Stimulated activated CD8-positive, alpha-beta memory T cell treated with anti-CD3 and anti-CD28 coated beads, Interleukin-12 subunit alpha, Interleukin-12 subunit beta, amount 100 ng/mL, for 24 hours (primary cell): ENCODE results near the gene NFIX.

Experiments used
- DNase-seq: peaks from one replicate; pipeline ENCODE4 v3.0.0-alpha.2; 2020; ENCODE audit errors: extremely low read depth

Gene NFIX

DNA sequence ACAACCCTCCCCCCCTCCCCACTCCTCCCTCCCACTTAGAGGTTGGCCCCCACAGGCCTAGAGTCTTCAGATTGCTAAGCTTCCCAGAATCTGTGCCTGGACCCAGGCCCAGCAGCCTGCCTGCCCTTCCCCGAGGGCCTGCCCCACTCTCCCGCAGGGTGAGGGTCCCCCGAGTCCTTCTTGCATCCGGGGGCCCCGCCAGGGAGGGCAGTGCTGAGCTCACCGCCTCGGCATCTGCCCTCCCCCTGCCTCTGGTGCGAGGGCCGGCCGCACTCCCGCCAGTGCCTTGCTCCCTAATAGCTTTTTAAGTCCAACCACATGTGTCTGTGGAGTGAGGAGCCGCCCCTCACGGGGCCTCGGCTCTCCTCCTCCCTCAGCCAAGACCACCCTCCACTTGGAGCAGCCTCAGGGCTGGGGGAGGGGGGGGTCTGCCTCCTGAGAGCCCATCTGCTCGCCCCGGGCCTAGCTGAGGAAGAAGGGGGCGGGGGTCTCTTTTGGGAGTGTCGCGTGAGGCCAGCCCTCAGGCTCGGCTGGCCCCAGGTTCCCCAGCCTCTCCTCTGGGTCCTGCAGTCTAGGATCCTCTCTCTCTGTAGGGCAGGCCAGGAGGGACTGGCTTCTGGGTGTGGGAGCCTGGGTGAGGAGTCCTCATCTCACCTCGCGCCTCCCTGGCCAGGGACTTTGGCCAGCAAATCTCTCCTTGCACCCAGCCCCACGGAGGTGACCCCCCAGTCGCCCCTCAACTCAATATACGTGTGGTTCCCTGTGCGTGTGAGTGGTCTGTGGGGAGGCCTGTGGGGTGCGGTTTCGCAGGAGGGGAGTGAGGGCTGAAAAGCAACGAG lies 60.2 kb downstream of the NFIX start:
- DNase-seq = no peak

GRCh38 chr19:13056052-13056660 lies 60.9 kb downstream of the NFIX start:
- DNase-seq = no peak

DNA sequence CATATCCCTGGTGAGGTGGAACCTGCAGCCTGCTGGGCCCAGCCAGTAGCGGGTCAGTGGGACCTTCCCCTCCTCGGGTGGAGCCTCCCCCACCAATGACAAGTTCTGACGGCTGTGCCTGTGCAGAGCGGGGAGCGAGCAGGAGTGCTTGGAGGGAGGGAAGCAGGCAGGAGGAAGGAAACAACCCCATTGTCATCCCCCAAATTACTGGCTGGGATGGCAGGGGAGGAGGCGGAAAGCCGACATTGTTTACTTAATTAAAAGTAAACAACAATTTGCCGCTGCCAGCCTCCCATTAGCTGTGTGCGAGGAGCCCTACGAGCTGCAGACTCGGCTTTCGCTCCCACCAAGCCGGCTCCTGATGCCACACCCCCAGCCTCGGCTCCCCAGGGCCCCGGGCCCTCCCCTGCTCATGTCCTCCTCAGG lies 61.9 kb downstream of the NFIX start:
- DNase-seq = no peak

- DNase-seq = no peak
These were observed 62.5 kb downstream of the NFIX start for GRCh38 chr19:13057744-13058143.

DNA sequence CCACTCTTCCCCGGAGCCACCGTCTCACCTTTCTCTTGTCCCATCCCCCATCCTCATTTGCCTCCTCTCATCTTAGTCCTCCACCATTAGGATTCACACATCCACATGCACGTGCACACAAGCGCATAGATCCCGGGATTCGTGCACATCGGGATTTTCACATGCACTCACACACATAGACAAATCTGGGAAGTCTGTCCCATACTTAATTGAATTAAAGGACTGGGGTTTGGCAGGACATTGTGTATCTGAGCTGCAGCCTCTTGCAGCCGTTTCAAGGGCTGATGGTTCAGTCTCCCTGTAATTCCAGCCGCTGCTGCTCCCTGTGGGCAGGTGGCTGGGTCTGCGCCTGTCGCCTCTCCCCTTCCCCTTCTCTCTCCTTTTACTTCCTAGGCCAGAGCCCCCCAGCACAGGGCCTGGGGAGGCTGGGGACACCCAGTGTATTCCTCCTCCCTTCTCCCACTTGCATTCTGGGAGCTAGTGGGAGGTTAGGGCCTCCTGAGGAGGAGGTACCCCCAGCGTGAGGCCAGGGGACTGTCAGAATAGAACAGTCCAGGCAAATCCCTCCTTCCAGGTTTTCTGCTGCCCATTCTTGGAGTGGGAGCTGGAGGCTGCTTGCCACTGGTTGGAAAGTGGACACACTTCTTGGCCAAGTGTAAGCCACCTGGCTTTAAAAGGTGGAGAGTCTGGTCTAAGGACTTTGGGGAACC lies 63.8 kb downstream of the NFIX start:
- no peak for DNase-seq

DNA sequence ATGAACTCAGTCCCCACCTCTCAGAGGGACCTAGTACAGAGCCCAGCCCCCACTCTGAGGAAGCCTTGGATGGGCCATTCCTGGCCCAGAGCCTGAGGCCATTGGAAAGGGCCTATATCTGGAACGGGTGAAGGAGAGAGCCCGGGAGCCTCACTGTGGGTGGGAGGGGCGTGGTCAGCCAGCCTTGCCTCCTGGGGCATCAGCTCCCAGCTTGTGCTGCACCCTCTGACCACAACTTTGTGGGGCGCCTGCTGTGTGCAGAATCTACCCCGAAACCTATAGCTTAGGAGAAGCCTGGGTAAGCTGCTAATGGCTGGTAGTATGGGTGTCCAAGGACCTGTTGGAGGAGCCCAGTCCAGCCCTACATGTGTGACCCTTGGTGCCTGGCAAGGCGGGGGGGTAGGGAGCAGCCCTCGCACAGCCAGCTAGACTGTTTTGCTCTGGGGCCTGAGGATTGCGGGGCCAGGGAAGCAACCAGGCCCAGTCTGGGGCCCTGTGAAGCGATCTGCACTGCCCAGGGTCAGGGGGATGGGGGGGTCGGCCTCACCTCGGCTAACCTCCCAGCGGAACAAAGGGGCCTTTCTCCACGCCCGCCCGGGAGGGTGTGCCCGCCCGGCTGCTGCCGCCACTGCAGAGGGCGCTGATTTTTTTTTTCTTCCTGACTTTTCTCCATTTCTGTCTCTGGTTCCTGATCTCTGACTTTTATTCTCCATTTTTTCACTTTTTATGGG lies 65.1 kb downstream of the NFIX start:
- DNase-seq = no peak

- peak; percentile 46 for DNase-seq
These were observed 66.0 kb downstream of the NFIX start for GRCh38 chr19:13060964-13061927.

GRCh38 chr19:13062317-13062716 lies 67.0 kb downstream of the NFIX start:
- DNase-seq = no peak

- no peak for DNase-seq
These were observed 68.3 kb downstream of the NFIX start for GRCh38 chr19:13063461-13064091.

- no peak for DNase-seq
These were observed 68.8 kb downstream of the NFIX start for GRCh38 chr19:13064092-13064489.

GRCh38 chr19:13066226-13066625 lies 71.0 kb downstream of the NFIX start:
- DNase-seq = no peak

DNA sequence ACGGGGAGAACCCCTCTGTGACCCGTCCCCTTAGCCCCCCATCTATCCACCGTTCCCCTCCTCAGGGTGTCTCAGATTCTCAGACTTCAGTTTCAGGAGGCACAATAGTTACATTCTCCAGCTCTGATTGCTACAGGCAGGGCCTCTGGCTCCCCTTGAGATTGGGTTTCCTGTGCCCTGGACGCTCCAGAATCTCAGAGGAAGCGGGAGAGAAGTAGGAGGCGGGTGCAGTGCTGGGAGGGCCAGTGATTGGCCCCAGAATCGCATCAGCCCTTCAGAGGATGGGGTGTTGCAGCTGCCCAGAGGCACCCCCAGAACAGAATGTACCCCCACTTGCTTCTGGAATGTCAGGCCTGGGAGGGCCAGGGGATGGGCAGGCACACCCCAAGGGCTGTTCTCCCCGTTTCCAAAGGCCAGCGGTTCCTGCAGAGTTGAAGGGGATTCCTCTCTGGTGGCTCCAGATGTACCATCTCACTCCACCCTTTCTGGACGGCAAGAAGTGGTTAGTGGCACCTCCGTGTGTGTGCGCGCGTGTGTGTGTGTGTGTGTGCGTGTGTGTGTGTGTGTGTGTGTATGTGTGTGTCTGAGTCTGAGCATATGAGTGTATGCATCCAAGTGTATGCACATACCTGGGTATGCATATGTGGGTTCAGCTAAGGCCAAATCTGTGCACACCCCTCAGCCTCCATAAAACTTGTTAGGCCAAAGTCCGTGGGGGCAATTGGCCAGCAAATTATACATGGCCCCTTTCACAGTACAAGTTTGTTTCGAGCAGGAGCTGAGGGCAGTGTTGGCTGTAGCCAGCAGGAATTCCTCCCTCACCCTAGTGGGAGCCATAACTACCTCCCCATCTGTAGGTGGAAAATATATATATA lies 71.9 kb downstream of the NFIX start:
- no peak for DNase-seq

- DNase-seq = no peak
These were observed 73.0 kb downstream of the NFIX start for GRCh38 chr19:13068085-13068846.

DNA sequence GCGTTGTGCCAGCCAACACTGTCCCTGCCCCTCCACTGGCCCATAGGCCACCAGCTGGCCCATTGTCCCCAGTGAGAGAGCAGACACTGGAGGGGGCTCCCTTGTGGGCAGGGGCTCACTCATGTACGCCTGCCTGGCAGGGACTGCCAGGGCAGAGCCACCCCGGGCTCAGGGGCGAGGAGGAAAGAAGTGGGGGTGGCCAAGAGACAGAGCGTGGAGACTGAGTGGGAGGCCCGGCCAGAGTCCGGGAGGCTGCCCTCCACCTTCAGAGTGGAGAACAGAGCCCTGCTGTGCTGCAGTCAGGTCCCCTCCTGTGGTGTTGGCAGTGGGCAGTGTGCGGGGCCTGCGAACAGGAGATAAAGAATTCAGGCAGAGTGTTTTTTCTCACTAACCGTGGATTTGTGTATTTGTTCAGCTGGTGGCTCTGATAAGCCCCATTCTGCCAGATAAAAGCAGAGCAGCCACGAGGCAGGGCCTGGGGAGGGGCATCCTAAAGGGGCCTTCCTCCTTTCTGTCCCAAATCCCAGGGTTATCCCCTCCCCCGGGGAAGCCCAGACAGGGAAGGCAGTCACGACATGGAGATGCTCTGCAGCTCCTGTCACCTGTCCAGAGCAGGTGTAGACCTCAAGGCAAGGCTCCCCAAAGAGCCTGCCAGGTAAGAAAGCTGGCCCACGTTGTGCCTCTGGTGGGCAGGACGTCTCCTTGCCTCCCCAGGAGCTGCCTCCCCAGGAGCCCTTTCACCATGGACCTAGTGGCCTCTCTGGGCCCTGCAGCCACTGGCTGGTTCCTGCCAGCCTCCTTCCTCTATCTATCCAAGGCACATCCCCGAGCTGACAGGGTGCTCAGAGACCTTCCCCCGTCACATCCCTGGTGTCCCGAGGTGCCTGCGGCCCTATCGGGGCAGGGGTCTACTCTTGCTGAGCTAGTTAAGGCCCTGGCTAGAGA lies 74.4 kb downstream of the NFIX start:
- no peak for DNase-seq

GRCh38 chr19:13070425-13071140 lies 75.3 kb downstream of the NFIX start:
- DNase-seq = no peak

DNA sequence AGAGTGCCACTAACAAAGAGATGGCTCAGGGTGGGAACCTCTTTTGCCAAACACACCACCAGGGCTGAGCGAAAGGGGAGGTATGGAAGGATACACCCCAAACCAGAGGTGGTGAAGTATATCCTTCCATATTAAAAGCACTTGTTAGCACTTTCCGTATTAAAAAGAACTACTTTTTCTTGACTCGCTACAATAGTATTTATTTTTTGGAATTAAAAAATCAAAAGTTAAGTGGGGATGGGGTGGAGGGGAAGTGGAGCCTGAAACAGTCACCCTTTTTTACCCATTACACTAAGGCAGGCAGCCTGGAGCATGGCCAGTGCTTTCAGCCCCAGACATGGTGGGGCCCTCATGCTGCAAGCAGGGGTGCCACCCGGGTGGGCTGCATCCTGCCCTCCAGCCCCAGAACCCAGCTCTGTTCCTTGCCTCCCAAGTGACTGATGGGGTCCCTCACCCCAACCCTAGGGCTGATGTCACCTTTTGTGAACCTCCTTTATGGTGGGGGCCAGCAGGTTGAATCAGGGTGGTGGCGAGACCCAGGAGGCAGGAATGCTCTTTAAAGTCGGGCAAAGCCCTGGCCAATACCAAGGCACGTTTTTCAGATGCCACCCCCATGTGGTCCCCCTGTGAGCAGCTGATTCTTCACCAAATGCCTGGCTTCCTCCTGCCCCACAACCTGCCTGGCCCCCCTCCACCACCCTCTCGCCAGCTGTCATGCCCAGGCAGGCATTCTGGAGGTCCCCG lies 76.3 kb downstream of the NFIX start:
- DNase-seq = no peak
